ENCODE measurements around the gene SLC5A2. TPM values are rescaled to one million over a fixed set of nuclear protein-coding genes. Genes with fewer than 3 reads are reported as not detected.

SLC5A2 gene
- total RNA-seq, 1 experiment from 2014 or later = 1.6 TPM

DNA sequence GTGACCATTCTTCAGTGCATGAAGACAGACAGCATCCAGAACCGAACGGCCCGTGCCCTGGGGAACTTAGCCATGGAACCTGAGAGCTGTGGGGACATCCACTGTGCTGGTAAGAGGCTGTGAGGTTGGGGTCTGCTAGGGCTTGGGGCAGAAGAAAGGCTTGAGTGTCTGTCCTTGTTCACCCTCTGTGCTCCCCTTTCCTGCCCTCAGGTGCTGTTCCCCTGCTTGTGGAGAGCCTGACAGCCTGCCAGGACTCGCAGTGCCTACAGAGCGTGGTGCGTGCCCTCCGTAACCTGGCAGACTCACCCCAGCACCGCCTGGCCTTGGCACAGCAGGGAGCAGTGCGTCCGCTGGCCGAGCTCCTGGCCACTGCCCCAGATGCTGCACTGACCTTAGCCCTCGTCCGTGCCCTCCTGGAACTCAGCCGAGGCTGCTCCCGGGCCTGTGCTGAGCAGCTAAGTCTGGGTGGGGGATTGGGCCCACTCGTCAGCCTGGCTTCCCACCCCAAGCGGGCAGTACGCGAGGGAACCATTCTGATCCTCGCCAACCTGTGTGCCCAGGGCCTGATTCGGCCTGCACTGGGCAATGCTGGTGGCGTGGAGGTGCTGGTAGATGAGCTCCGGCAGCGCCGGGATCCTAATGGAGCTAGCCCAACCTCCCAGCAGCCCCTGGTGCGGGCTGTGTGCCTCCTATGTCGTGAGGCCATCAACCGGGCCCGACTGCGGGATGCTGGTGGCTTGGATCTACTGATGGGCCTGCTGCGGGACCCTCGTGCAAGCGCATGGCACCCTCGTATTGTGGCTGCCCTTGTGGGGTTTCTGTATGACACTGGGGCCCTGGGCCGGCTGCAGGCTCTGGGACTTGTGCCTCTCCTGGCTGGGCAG is 20.8 kb upstream of the SLC5A2 start:
- Mint-ChIP-seq H3K36me3 (ENCODE audit: insufficient read depth, unreplicated experiment) (peaks cover 48% of the 10 kb centered on the region), H3K27me3 (ENCODE audit: unreplicated experiment) (no peaks in the 10 kb centered on the region), H3K4me1 (ENCODE audit: low read depth, unreplicated experiment) (peaks cover 18% of the 10 kb centered on the region), H3K27ac (ENCODE audit: unreplicated experiment) (no peak overlapping the region), H3K9me3 (ENCODE audit: low read depth, unreplicated experiment) (no peaks in the 10 kb centered on the region), H3K4me3 (ENCODE audit: low read depth, unreplicated experiment) (no peak overlapping the region)
- CTCF ChIA-PET = interaction anchor here (0.6 kb wide), 1 partner anchor 15 kb away, joined by 6 read pairs; no protein-coding TSS in a partner anchor
- no peak for TF ChIP-seq CTCF (IDR thresholded peaks at IDR 0.05; ENCODE audit: unreplicated experiment)
- intact Hi-C loops (cut with micrococcal nuclease; ENCODE audit: unreplicated experiment) = loop anchor here (2.0 kb wide), 1 partner anchor 15 kb away; no protein-coding TSS in a partner anchor
- no TSS peak for BruUV-seq (replicated peaks)
- DNase-seq = no peak

GRCh38 chr16:31464348-31464769 is 18.6 kb upstream of the SLC5A2 start:
- no peaks in the 10 kb centered on the region for H3K27me3 Mint-ChIP-seq (ENCODE audit: unreplicated experiment)
- H3K27ac Mint-ChIP-seq (ENCODE audit: unreplicated experiment) = no peak overlapping the region
- peaks cover 29% of the 10 kb centered on the region for H3K36me3 Mint-ChIP-seq (ENCODE audit: insufficient read depth, unreplicated experiment)
- CTCF ChIA-PET = no interaction called here
- TF ChIP-seq CTCF (IDR thresholded peaks at IDR 0.05; ENCODE audit: unreplicated experiment) = no peak
- intact Hi-C loops (cut with micrococcal nuclease; ENCODE audit: unreplicated experiment) = no loop called here
- DNase-seq = no peak
- H3K4me1 Mint-ChIP-seq (ENCODE audit: low read depth, unreplicated experiment) = peaks cover 18% of the 10 kb centered on the region
- no TSS peak for BruUV-seq (replicated peaks)
- H3K4me3 Mint-ChIP-seq (ENCODE audit: low read depth, unreplicated experiment) = no peak overlapping the region
- no peaks in the 10 kb centered on the region for H3K9me3 Mint-ChIP-seq (ENCODE audit: low read depth, unreplicated experiment)

DNA sequence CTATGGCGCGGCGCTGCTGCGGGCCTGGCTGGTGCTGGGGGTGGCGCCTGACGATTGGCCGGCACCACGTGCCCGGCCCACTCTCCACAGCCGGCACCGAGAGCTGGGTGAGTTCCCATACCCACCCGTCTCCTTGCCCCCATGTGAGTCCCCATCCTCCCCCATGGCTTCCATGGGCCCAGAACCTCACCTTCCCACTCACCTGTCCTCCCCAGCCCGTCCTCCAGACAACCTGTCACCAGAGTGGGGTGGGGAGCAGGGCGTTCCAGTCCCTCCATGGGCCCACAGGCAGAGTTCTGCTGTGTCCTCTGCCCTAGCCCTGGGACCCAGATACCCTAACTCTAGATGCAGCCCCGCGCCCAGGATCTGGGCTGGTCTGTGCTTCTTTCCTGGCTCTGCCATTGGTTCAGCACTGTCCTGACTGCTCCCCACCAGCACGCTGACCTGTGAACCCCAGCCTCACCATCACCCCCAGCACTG is 18.1 kb upstream of the SLC5A2 start:
- Mint-ChIP-seq H3K4me3 (ENCODE audit: low read depth, unreplicated experiment) (no peak overlapping the region), H3K36me3 (ENCODE audit: insufficient read depth, unreplicated experiment) (peaks cover 24% of the 10 kb centered on the region), H3K27ac (ENCODE audit: unreplicated experiment) (no peak overlapping the region), H3K27me3 (ENCODE audit: unreplicated experiment) (no peaks in the 10 kb centered on the region), H3K4me1 (ENCODE audit: low read depth, unreplicated experiment) (peaks cover 17% of the 10 kb centered on the region), H3K9me3 (ENCODE audit: low read depth, unreplicated experiment) (no peaks in the 10 kb centered on the region)
- intact Hi-C loops (cut with micrococcal nuclease; ENCODE audit: unreplicated experiment) = no loop called here
- no peak for TF ChIP-seq CTCF (IDR thresholded peaks at IDR 0.05; ENCODE audit: unreplicated experiment)
- no peak for DNase-seq
- BruUV-seq (replicated peaks) = no TSS peak
- CTCF ChIA-PET = no interaction called here

DNA sequence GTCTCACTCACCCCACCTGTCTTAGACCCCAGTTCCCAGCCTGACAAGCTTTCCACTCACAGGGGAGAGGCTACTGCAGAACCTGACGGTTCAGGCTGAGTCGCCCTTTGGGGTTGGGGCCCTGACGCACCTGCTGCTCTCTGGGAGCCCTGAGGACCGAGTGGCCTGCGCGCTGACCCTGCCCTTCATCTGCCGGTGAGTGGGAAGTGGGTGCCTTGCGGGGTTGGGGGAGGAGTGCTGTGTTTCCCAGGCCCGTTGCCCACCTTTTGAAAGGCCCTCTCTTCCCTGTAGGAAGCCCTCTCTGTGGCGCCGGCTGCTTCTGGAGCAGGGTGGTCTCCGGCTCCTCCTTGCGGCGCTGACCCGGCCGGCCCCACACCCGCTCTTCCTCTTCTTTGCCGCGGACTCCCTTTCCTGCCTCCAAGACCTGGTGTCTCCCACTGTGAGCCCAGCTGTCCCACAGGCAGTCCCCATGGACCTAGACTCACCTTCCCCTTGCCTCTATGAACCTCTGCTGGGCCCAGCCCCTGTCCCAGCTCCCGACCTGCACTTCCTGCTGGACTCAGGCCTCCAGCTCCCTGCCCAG is 17.0 kb upstream of the SLC5A2 start:
- no peak overlapping the region for H3K27ac Mint-ChIP-seq (ENCODE audit: unreplicated experiment)

More for the DNA sequence above, 17.0 kb upstream of the SLC5A2 start:
- peaks cover 19% of the 10 kb centered on the region for H3K36me3 Mint-ChIP-seq (ENCODE audit: insufficient read depth, unreplicated experiment)
- H3K27me3 Mint-ChIP-seq (ENCODE audit: unreplicated experiment) = no peaks in the 10 kb centered on the region
- peaks cover 6% of the 10 kb centered on the region for H3K4me1 Mint-ChIP-seq (ENCODE audit: low read depth, unreplicated experiment)
- CTCF ChIA-PET = interaction anchor here (0.7 kb wide), 1 partner anchor 178 kb away, joined by 3 read pairs; no protein-coding TSS in a partner anchor
- no peak for DNase-seq
- no TSS peak for BruUV-seq (replicated peaks)
- TF ChIP-seq CTCF (IDR thresholded peaks at IDR 0.05; ENCODE audit: unreplicated experiment) = no peak
- no peaks in the 10 kb centered on the region for H3K9me3 Mint-ChIP-seq (ENCODE audit: low read depth, unreplicated experiment)
- no peak overlapping the region for H3K4me3 Mint-ChIP-seq (ENCODE audit: low read depth, unreplicated experiment)
- intact Hi-C loops (cut with micrococcal nuclease; ENCODE audit: unreplicated experiment) = no loop called here
